H1 (cell line): Measurements from ENCODE around the gene GALNT11. TPM values are rescaled to one million over a fixed set of nuclear protein-coding genes. Genes with fewer than 3 reads are reported as not detected.

Source experiments
- CTCF ChIA-PET: fragments of 300-600 bp; sonication (Branson Sonifier 250); formaldehyde crosslinking; loops from one replicate; lab custom pipeline; 2021; ENCODE audit not compliant: partially characterized antibody; lab: Charles Lee
- POLR2A ChIA-PET: fragments of 300-600 bp; sonication (Branson Sonifier 250); formaldehyde crosslinking; loops from one replicate; lab custom pipeline; 2021; ENCODE audit warnings: inconsistent platforms; ENCODE audit not compliant: partially characterized antibody; lab: Charles Lee
- DNase-seq, 2 experiments: peaks; one replicate each; pipeline versions ENCODE4 v3.0.0 to v3.0.0-alpha.2; 2010 to 2022; ENCODE audit warnings: low spot score in 2 of 2, low read depth in 1 of 2, mixed read lengths in 1 of 2
- FAIRE-seq: peaks from 2 replicates; lab custom pipeline; 2011; peaks lifted over from hg19 to GRCh38; lab: Jason Lieb, UNC
- H2AFZ ChIP-seq: 2 replicates; pipeline ENCODE4 v1.8.1; 2012; ENCODE audit warnings: low read length, inconsistent platforms
- H2AK5ac ChIP-seq: 2 replicates; pipeline ENCODE4 v1.6.1; 2013; ENCODE audit warnings: low read depth, low read length
- H2BK120ac ChIP-seq: replicated peaks from 2 replicates; pipeline ENCODE3; 2013; ENCODE audit warnings: low read depth, low read length, inconsistent platforms
- H2BK12ac ChIP-seq: 2 replicates; pipeline ENCODE4 v1.6.1; 2013; ENCODE audit warnings: low read depth, low read length
- H2BK15ac ChIP-seq: 2 replicates; pipeline ENCODE4 v1.6.1; 2013; ENCODE audit warnings: low read length
- H2BK20ac ChIP-seq: 2 replicates; pipeline ENCODE4 v1.6.1; 2013; ENCODE audit warnings: low read length
- H2BK5ac ChIP-seq: 2 replicates; pipeline ENCODE4 v1.6.1; 2013; ENCODE audit warnings: low read depth, low read length
- H3K14ac ChIP-seq: 2 replicates; pipeline ENCODE4 v1.6.1; 2013; ENCODE audit warnings: inconsistent platforms; ENCODE audit not compliant: insufficient read length
- H3K18ac ChIP-seq: 2 replicates; pipeline ENCODE4 v1.6.1; 2013; ENCODE audit warnings: low read length; ENCODE audit errors: extremely low read depth
- H3K23ac ChIP-seq: 2 replicates; pipeline ENCODE4 v1.6.1; 2013; ENCODE audit warnings: inconsistent platforms; ENCODE audit not compliant: insufficient read length
- H3K23me2 ChIP-seq: 2 replicates; pipeline ENCODE4 v1.6.1; 2013; ENCODE audit warnings: low read depth, low read length
- H3K27ac ChIP-seq: 2 replicates; pipeline ENCODE4 v1.6.1; 2011; ENCODE audit warnings: low read depth, low read length, inconsistent platforms
- H3K27me3 ChIP-seq, 4 experiments: replicated peaks in 1 of 4; 1 replicate in 1 of 4; 2 replicates in 3 of 4; pipeline versions ENCODE4 v1.6.1 to v1.8.1; 2011 to 2013; ENCODE audit warnings: low read length in 3 of 4, mild to moderate bottlenecking in 3 of 4, inconsistent platforms in 2 of 4, mixed read lengths in 2 of 4, moderate library complexity in 1 of 4; ENCODE audit not compliant: control insufficient read depth in 3 of 4, insufficient read depth in 3 of 4; ENCODE audit errors: extremely low read depth in 1 of 4
- H3K36me3 ChIP-seq, 4 experiments: 2 replicates each; pipeline versions ENCODE4 v1.6.1 to v1.8.1; 2011 to 2013; ENCODE audit warnings: mild to moderate bottlenecking in 4 of 4, low read length in 3 of 4, moderate library complexity in 2 of 4, control low read depth in 1 of 4, inconsistent platforms in 1 of 4; ENCODE audit not compliant: insufficient read depth in 4 of 4, control insufficient read depth in 2 of 4
- H3K4ac ChIP-seq: replicated peaks from 2 replicates; pipeline ENCODE3; 2013; ENCODE audit warnings: low read length, low read depth, mixed read lengths, inconsistent platforms; ENCODE audit not compliant: insufficient read length
- H3K4me1 ChIP-seq, 4 experiments: replicated peaks in 1 of 4; 1 replicate in 1 of 4; 2 replicates in 3 of 4; pipeline versions ENCODE4 v1.6.1 to v1.8.1; 2011 to 2013; ENCODE audit warnings: low read length in 3 of 4, inconsistent platforms in 2 of 4, mixed read lengths in 1 of 4; ENCODE audit not compliant: insufficient read depth in 4 of 4, control insufficient read depth in 3 of 4
- H3K4me2 ChIP-seq, 2 experiments: 2 replicates each; pipeline versions ENCODE4 v1.6.1 to v1.8.1; 2011 to 2013; ENCODE audit warnings: low read depth in 2 of 2, low read length in 2 of 2, control low read depth in 1 of 2, inconsistent platforms in 1 of 2, mild to moderate bottlenecking in 1 of 2; ENCODE audit not compliant: insufficient read depth in 1 of 2
- H3K4me3 ChIP-seq, 4 experiments: fragments of 200-600, 300-600 bp in 1 of 4; sonication (generic), shearing (Covaris generic), sonication (Bioruptor Twin) in 1 of 4; 2 replicates each; pipeline versions ENCODE4 v1.5.1 to v1.8.1; 2011 to 2016; ENCODE audit warnings: low read length in 4 of 4, low read depth in 3 of 4, control low read depth in 2 of 4, inconsistent platforms in 2 of 4, mild to moderate bottlenecking in 2 of 4, mixed read lengths in 1 of 4, moderate library complexity in 1 of 4; ENCODE audit not compliant: insufficient read depth in 2 of 4; ENCODE audit errors: extremely low read depth in 1 of 4
- H3K56ac ChIP-seq: replicated peaks from 2 replicates; pipeline ENCODE3; 2013; ENCODE audit warnings: low read depth, mild to moderate bottlenecking, mixed read lengths, low read length, inconsistent platforms; ENCODE audit not compliant: insufficient read length
- H3K79me1 ChIP-seq: 2 replicates; pipeline ENCODE4 v1.6.1; 2013; ENCODE audit warnings: low read depth, low read length, control low read depth
- H3K79me2 ChIP-seq, 2 experiments: 2 replicates each; pipeline versions ENCODE4 v1.6.1 to v1.8.1; 2012 to 2013; ENCODE audit warnings: low read length in 2 of 2, mild to moderate bottlenecking in 2 of 2, inconsistent platforms in 1 of 2; ENCODE audit not compliant: insufficient read depth in 2 of 2, control insufficient read depth in 1 of 2
- H3K9ac ChIP-seq, 4 experiments: replicated peaks in 1 of 4; 1 replicate in 1 of 4; 2 replicates in 3 of 4; pipeline versions ENCODE4 v1.6.1 to v1.8.1; 2011 to 2013; ENCODE audit warnings: low read depth in 3 of 4, low read length in 3 of 4, control low read depth in 2 of 4, mild to moderate bottlenecking in 2 of 4, moderate library complexity in 2 of 4, inconsistent platforms in 1 of 4; ENCODE audit errors: extremely low read depth in 1 of 4
- H3K9me3 ChIP-seq, 2 experiments: 2 replicates each; pipeline versions ENCODE4 v1.6.1 to v1.8.1; 2012 to 2013; ENCODE audit warnings: mild to moderate bottlenecking in 2 of 2, moderate library complexity in 2 of 2, control low read depth in 1 of 2, inconsistent platforms in 1 of 2, low read depth in 1 of 2, low read length in 1 of 2, mixed read lengths in 1 of 2; ENCODE audit not compliant: insufficient read depth in 2 of 2
- H4K20me1 ChIP-seq, 2 experiments: replicated peaks in 1 of 2; 2 replicates each; pipeline versions ENCODE3 to v1.8.1; 2011 to 2013; ENCODE audit warnings: inconsistent platforms in 2 of 2, low read length in 2 of 2, mild to moderate bottlenecking in 1 of 2; ENCODE audit not compliant: insufficient read depth in 2 of 2, control insufficient read depth in 1 of 2
- H4K5ac ChIP-seq: 2 replicates; pipeline ENCODE4 v1.6.1; 2013; ENCODE audit warnings: low read length, low read depth, mixed read lengths, inconsistent platforms; ENCODE audit not compliant: insufficient read length
- H4K8ac ChIP-seq: 2 replicates; pipeline ENCODE4 v1.8.0; 2013; ENCODE audit warnings: mild to moderate bottlenecking, moderate library complexity, low read length, inconsistent platforms; ENCODE audit not compliant: insufficient read depth; ENCODE audit errors: extremely low read depth
- H4K91ac ChIP-seq: replicated peaks from 2 replicates; pipeline ENCODE3; 2013; ENCODE audit warnings: low read length, mixed read lengths, inconsistent platforms; ENCODE audit not compliant: insufficient read length
- BRCA1 ChIP-seq: IDR thresholded peaks from 2 replicates; pipeline ENCODE4 v1.6.1; 2012; ENCODE audit warnings: low read depth, low read length, improper control_type of control experiment
- FOSL1 ChIP-seq: IDR thresholded peaks from 2 replicates; pipeline ENCODE4 v1.6.1; 2011; ENCODE audit warnings: mild to moderate bottlenecking, low read depth, low read length, moderate library complexity; ENCODE audit not compliant: insufficient read depth
- HDAC2 ChIP-seq, 2 experiments: fragments of 300-600 bp in 1 of 2; sonication (generic) in 1 of 2; IDR thresholded peaks; 2 replicates each; pipeline ENCODE4 v1.6.1; 2011 to 2012; ENCODE audit warnings: low read depth in 2 of 2, low read length in 2 of 2, mild to moderate bottlenecking in 2 of 2, moderate library complexity in 2 of 2, borderline replicate concordance in 1 of 2, inconsistent platforms in 1 of 2
- JUN ChIP-seq: IDR thresholded peaks from 2 replicates; pipeline ENCODE4 v1.6.1; 2011; ENCODE audit warnings: low read depth, mild to moderate bottlenecking, improper control_type of control experiment, low read length
- MAX ChIP-seq: IDR thresholded peaks from 2 replicates; pipeline ENCODE4 v1.6.1; 2012; ENCODE audit warnings: inconsistent platforms
- NRF1 ChIP-seq: IDR thresholded peaks from 2 replicates; pipeline ENCODE4 v1.6.1; 2011; ENCODE audit warnings: mild to moderate bottlenecking, low read depth, low read length, improper control_type of control experiment
- POLR2AphosphoS5 ChIP-seq: IDR thresholded peaks from 2 replicates; pipeline ENCODE4 v1.6.1; 2011; ENCODE audit warnings: low read depth, low read length
- TBP ChIP-seq: IDR thresholded peaks from 2 replicates; pipeline ENCODE4 v1.6.1; 2011; ENCODE audit warnings: low read depth, low read length, improper control_type of control experiment
- TCF12 ChIP-seq: IDR thresholded peaks from 2 replicates; pipeline ENCODE4 v1.6.1; 2011; ENCODE audit warnings: low read depth, mild to moderate bottlenecking, low read length
- WGBS, 2 experiments: shearing (Covaris generic) in 1 of 2; methylation state at CpG; one replicate each; pipeline versions ENCODE4 v1.1.6 to v1.1.7; 2013 to 2015; ENCODE audit warnings: low lambda C conversion rate in 2 of 2, mixed read lengths in 2 of 2, inconsistent platforms in 1 of 2, low coverage in 1 of 2, missing lambda C conversion rate in 1 of 2; ENCODE audit not compliant: insufficient replicate concordance in 2 of 2, insufficient coverage in 1 of 2, insufficient read length in 1 of 2; ENCODE audit errors: extremely low coverage in 1 of 2, missing lambda C conversion rate in 1 of 2; 5-methylcytosine and 5-hydroxymethylcytosine counted together
- polyA plus RNA-seq, 7 experiments: library from polyadenylated mRNA; depleted of rRNA in 3 of 7; stranded (reverse) in 5 of 7; unstranded in 2 of 7; fragments of >200 nt in 5 of 7; fragments of 200-250 nt in 2 of 7; gene quantifications; 1 replicate in 5 of 7; 2 replicates in 1 of 7; 4 replicates in 1 of 7; pipeline versions ENCODE4 v1.2.1 to v1.2.3, GENCODE V29; 2011 to 2013; ENCODE audit warnings: missing spikeins in 2 of 7, mixed read lengths in 2 of 7
- total RNA-seq: library from RNA; stranded (reverse); fragmentation: NEBNext Ultra II Directional; extraction: Animal tissue kit (Norgen Biotek cat#: 25700); gene quantifications from 2 replicates; pipeline ENCODE4 v1.2.1, GENCODE V29; 2021

GALNT11 gene
- total and polyA plus RNA-seq, 2 of the 8 experiments (the other 6 are each of a cell fraction or from before 2014, with no cell fraction given): 20.5 to 23.2 TPM

- H3K4me1 ChIP-seq: peaks cover 0 to 5% (median under 1%) of the 10 kb centered on the region in 4 experiments; a peak in 2 of 7 replicates
- ChIA-PET CTCF (interaction anchor here (1.7 kb wide), 1 partner anchor 13 kb away, joined by 6 read pairs; no protein-coding TSS in a partner anchor), POLR2A (no interaction called here)
- H3K27ac ChIP-seq: no peak overlapping the region
- H3K36me3 ChIP-seq: peaks cover 0 to 5% (median 0%) of the 10 kb centered on the region in 4 experiments; a peak in 2 of 8 replicates
- H3K27me3 ChIP-seq: no peaks in the 10 kb centered on the region
- H4K91ac ChIP-seq: no peak overlapping the region
- no peaks in the 10 kb centered on the region; the same call in 1 of the 2 replicates for H3K79me1 ChIP-seq
- H3K14ac ChIP-seq: no peak overlapping the region
- H2BK20ac ChIP-seq: no peak overlapping the region
- DNase-seq (no peak), FAIRE-seq (no peak)
- no peak overlapping the region for H2AK5ac ChIP-seq
- H3K18ac ChIP-seq: no peak overlapping the region
- no peak overlapping the region for H3K4me2 ChIP-seq
- H2AFZ ChIP-seq: no peak overlapping the region
- no peak overlapping the region for H2BK12ac ChIP-seq
- H3K56ac ChIP-seq: no peak overlapping the region
- WGBS, 2 experiments: 97% methylated on average over 7 of the region's 7 CpGs; no CpG with 5 or more reads in 1 of the 2 experiments
- H4K5ac ChIP-seq: no peak overlapping the region
- no peaks in the 10 kb centered on the region for H3K23me2 ChIP-seq
- no peak overlapping the region for H2BK120ac ChIP-seq
- no peak overlapping the region for H2BK15ac ChIP-seq
- TF ChIP-seq TCF12: no peak
- no peak for TF ChIP-seq HDAC2 (IDR thresholded peaks at IDR 0.05; ENCODE audit: borderline replicate concordance in 1 of 2, low read depth in 2 of 2, low read length in 2 of 2)
- TF ChIP-seq BRCA1: no peak
- TF ChIP-seq TBP: no peak
- no peak for TF ChIP-seq FOSL1
- no peak for TF ChIP-seq JUN
- no peak for TF ChIP-seq POLR2AphosphoS5
- TF ChIP-seq NRF1: no peak
- no peak for TF ChIP-seq MAX
- no peak overlapping the region for H3K4ac ChIP-seq
- H3K9ac ChIP-seq: no peak overlapping the region
- H2BK5ac ChIP-seq: no peak overlapping the region
- peaks cover 0 to 6% of the 10 kb centered on the region in 2 experiments; a peak in 1 of 4 replicates for H3K9me3 ChIP-seq
- peaks cover 0 to 8% of the 10 kb centered on the region in 2 experiments; a peak in 1 of 4 replicates for H3K79me2 ChIP-seq
- H4K20me1 ChIP-seq: no peaks in the 10 kb centered on the region
- no peak overlapping the region for H3K4me3 ChIP-seq
- no peak overlapping the region for H4K8ac ChIP-seq
- no peak overlapping the region for H3K23ac ChIP-seq
Measured at GRCh38 chr7:152089183-152089582, 63.7 kb downstream of the GALNT11 start.
